ENCODE measurements around the gene NELFCD. TPM values are rescaled to one million over a fixed set of nuclear protein-coding genes. Genes with fewer than 3 reads are reported as not detected.

Gene NELFCD
- total and polyA plus RNA-seq, 9 of the 15 experiments (the other 6 are each of a cell fraction or from before 2014, with no cell fraction given) = 11.7 to 163 (median 96.5) TPM

- no peak overlapping the region; a peak in 1 of 4 replicates for H3K9ac ChIP-seq (ENCODE audit: insufficient read depth in 1 of 2, low read depth in 2 of 2, low read length in 2 of 2)
- no peak overlapping the region for H3K4me3 ChIP-seq
- CTCF ChIA-PET (ENCODE audit: low intra/inter-chr PET ratio) = no interaction called here
- peaks cover 47% of the 10 kb centered on the region for H3K79me2 ChIP-seq (ENCODE audit: control insufficient read depth, insufficient read depth, low read length)
- H3K9me3 ChIP-seq (replicated peaks; ENCODE audit: control insufficient read depth, insufficient read depth, low read depth, low read length) = no peaks in the 10 kb centered on the region
- no peaks in the 10 kb centered on the region for H3K27me3 ChIP-seq (ENCODE audit: control insufficient read depth in 2 of 2, insufficient read depth in 2 of 2, low read length in 2 of 2)
- in situ Hi-C loops (cut with MboI) = no loop called here
- POLR2A ChIA-PET = interaction anchor here (0.6 to 1.0 kb wide), 4 partner anchors 10 to 943 kb away, joined by 3 to 4 read pairs (median 3); no protein-coding TSS in a partner anchor
- DNase-seq (ENCODE audit: extremely low read depth in 1 of 4, low spot score in 3 of 4) (no peak), ATAC-seq (no peak), FAIRE-seq (no peak)
- no peaks in the 10 kb centered on the region; the same call in 1 of the 2 replicates for H4K20me1 ChIP-seq (replicated peaks; ENCODE audit: control insufficient read depth, insufficient read depth, low read length)
- no peak overlapping the region for H3K4me2 ChIP-seq (ENCODE audit: insufficient read depth, low read length)
- BruUV-seq (replicated peaks) = no TSS peak
- no peaks in the 10 kb centered on the region for H3K9me1 ChIP-seq (ENCODE audit: control insufficient read depth, insufficient read depth, low read length)
- H3K4me1 ChIP-seq (replicated peaks in 1 of 2; ENCODE audit: control insufficient read depth in 2 of 2, insufficient read depth in 2 of 2, low read length in 2 of 2) = peaks cover 9 to 12% of the 10 kb centered on the region in 2 experiments; a peak in 4 of 5 replicates
- 90% methylated on average over 9 of the region's 9 CpGs for WGBS (ENCODE audit: insufficient coverage, low coverage, missing lambda C conversion rate)
- no peak for TF ChIP-seq ZBTB12 (CRISPR knock-in tag; IDR thresholded peaks at IDR 0.05)
- no peak for TF ChIP-seq RAD21 (CRISPR knock-in tag; conservative IDR thresholded peaks at IDR 0.05 in 1 of 2, IDR thresholded peaks at IDR 0.05 in 1 of 2)
- 0 out of 2 replicates have a peak, but pooled peaks have one; percentile 12 for TF ChIP-seq POLR2AphosphoS5 (IDR thresholded peaks at IDR 0.05; ENCODE audit: control insufficient read depth, insufficient read depth, low read depth, low read length)
- H2AFZ ChIP-seq (ENCODE audit: low read depth, low read length) = no peak overlapping the region
- intact Hi-C loops (cut with micrococcal nuclease) = no loop called here
- H3K36me3 ChIP-seq (ENCODE audit: control insufficient read depth, insufficient read depth, low read length) = peaks cover 93% of the 10 kb centered on the region
- H3K27ac ChIP-seq (ENCODE audit: extremely low read depth, low read depth, low read length) = no peak overlapping the region
Observed at GRCh38 chr20:58987790-58988564, 6.9 kb downstream of the NELFCD start.
